GM19043 (cell line): ENCODE results near the gene MYH11.
"Not testable (repeated sequence)": the region's sequence is repeated elsewhere in the genome, so short reads cannot be mapped to it uniquely, and the experiment has no call there.

ENCODE experiments used
- ATAC-seq: cut with Tn5 transposase; IDR thresholded peaks from one replicate; pipeline ENCODE4 v1.9.1; 2021; ENCODE audit warnings: low read depth; ENCODE audit not compliant: unreplicated experiment

MYH11 gene

GRCh38 chr16:15847611-15848175 is 9.1 kb downstream of the MYH11 start:
- ATAC-seq: no peak

- no peak for ATAC-seq
Observed at GRCh38 chr16:15846510-15846909, 10.3 kb downstream of the MYH11 start.

- no peak for ATAC-seq
Observed at GRCh38 chr16:15843635-15844279, 13.1 kb downstream of the MYH11 start.

GRCh38 chr16:15839204-15839603 is 17.6 kb downstream of the MYH11 start:
- ATAC-seq: not testable (repeated sequence)

GRCh38 chr16:15837761-15838160 is 19.1 kb downstream of the MYH11 start:
- no peak for ATAC-seq

- no peak for ATAC-seq
Observed at GRCh38 chr16:15836965-15837611, 19.7 kb downstream of the MYH11 start.

- ATAC-seq: no peak
Observed at GRCh38 chr16:15836074-15836473, 20.8 kb downstream of the MYH11 start.

GRCh38 chr16:15835136-15835878 is 21.5 kb downstream of the MYH11 start:
- no peak for ATAC-seq

- ATAC-seq: no peak
Observed at GRCh38 chr16:15834502-15834901, 22.3 kb downstream of the MYH11 start.

- ATAC-seq: no peak
Observed at GRCh38 chr16:15833541-15833940, 23.3 kb downstream of the MYH11 start.

GRCh38 chr16:15832241-15832640 is 24.6 kb downstream of the MYH11 start:
- no peak for ATAC-seq

- ATAC-seq: no peak
Observed at GRCh38 chr16:15830832-15831451, 25.9 kb downstream of the MYH11 start.

GRCh38 chr16:15829460-15829859 is 27.4 kb downstream of the MYH11 start:
- ATAC-seq: no peak

GRCh38 chr16:15827709-15828343 is 29.0 kb downstream of the MYH11 start:
- no peak for ATAC-seq

GRCh38 chr16:15827299-15827698 is 29.5 kb downstream of the MYH11 start:
- ATAC-seq: no peak

- no peak for ATAC-seq
Observed at GRCh38 chr16:15825750-15826305, 31.0 kb downstream of the MYH11 start.

GRCh38 chr16:15822957-15823356 is 33.9 kb downstream of the MYH11 start:
- no peak for ATAC-seq

- no peak for ATAC-seq
Observed at GRCh38 chr16:15820837-15821236, 36.0 kb downstream of the MYH11 start.

GRCh38 chr16:15819046-15819445 is 37.8 kb downstream of the MYH11 start:
- ATAC-seq: no peak

GRCh38 chr16:15817446-15817845 is 39.4 kb downstream of the MYH11 start:
- no peak for ATAC-seq
